ENCODE results near the gene LHFPL6.

Gene LHFPL6

GRCh38 chr13:39599012-39599411, 4.0 kb downstream of the LHFPL6 start:
- H3K4me3 ChIP-seq (replicated peaks in 1 of 2; ENCODE audit: low read depth in 2 of 2, low read length in 2 of 2) = peak overlapping the region in 1 of 2 donors; percentile 92
- TF ChIP-seq, protein P1, sequence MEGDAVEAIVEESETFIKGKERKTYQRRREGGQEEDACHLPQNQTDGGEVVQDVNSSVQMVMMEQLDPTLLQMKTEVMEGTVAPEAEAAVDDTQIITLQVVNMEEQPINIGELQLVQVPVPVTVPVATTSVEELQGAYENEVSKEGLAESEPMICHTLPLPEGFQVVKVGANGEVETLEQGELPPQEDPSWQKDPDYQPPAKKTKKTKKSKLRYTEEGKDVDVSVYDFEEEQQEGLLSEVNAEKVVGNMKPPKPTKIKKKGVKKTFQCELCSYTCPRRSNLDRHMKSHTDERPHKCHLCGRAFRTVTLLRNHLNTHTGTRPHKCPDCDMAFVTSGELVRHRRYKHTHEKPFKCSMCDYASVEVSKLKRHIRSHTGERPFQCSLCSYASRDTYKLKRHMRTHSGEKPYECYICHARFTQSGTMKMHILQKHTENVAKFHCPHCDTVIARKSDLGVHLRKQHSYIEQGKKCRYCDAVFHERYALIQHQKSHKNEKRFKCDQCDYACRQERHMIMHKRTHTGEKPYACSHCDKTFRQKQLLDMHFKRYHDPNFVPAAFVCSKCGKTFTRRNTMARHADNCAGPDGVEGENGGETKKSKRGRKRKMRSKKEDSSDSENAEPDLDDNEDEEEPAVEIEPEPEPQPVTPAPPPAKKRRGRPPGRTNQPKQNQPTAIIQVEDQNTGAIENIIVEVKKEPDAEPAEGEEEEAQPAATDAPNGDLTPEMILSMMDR (IDR thresholded peaks at IDR 0.05; ENCODE audit: low read depth, low read length) = no peak
- no peak for DNase-seq (ENCODE audit: low read depth in 2 of 2)

GRCh38 chr13:39597838-39598237, 5.2 kb downstream of the LHFPL6 start:
- H3K4me3 ChIP-seq (replicated peaks in 1 of 2; ENCODE audit: low read depth in 2 of 2, low read length in 2 of 2) = no peak overlapping the region
- DNase-seq (ENCODE audit: low read depth in 2 of 2) = peak; percentile 51 to 81
- TF ChIP-seq, protein P1 (IDR thresholded peaks at IDR 0.05; ENCODE audit: low read depth, low read length) = no peak

DNA sequence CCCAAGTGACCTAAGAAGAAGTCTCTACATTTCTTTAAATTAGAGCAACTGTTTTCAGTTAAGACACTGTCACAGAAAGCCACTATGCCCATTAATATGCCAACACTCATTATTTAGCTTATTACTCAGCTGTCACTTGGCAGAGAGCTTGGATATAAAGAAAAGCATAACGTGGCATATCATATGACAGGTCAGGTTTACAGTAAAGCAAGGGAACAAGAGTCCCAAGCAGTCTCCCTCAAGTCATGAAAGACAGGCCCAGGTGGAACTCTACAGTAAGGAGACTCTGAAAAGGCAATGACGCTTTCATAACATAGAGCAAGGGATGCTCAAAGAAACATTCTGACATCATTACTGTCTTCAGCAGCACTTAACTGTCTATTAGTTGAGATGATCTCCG, 6.3 kb downstream of the LHFPL6 start:
- no peak for DNase-seq (ENCODE audit: low read depth in 2 of 2)
- H3K4me3 ChIP-seq (replicated peaks in 1 of 2; ENCODE audit: low read depth in 2 of 2, low read length in 2 of 2) = no peak overlapping the region

DNA sequence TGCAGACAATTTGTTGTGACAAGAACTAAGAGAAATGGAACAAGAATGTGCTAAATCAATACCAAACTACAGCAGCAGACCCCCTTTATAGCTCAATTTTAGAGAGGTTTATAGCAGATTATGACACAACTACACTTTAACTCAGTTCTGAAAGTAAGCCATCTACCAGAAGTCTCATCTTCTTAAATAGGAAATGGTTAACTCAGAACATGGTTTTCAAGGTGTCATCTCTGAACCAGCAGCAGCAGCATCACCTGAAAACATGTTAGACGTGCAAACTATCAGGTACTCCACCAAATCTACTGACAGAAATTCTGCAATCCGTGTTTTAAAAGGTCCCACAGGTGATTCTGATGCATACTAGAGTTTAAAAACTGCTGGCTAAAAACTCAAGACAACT, 6.8 kb downstream of the LHFPL6 start:
- H3K4me3 ChIP-seq (replicated peaks in 1 of 2; ENCODE audit: low read depth in 2 of 2, low read length in 2 of 2) = no peak overlapping the region
- TF ChIP-seq, protein P1 (IDR thresholded peaks at IDR 0.05; ENCODE audit: low read depth, low read length) = no peak
- DNase-seq (ENCODE audit: low read depth in 2 of 2) = no peak

More for the DNA sequence above, 6.3 kb downstream of the LHFPL6 start:
- TF ChIP-seq, protein P1 (IDR thresholded peaks at IDR 0.05; ENCODE audit: low read depth, low read length) = no peak

GRCh38 chr13:39590466-39591036, 12.4 kb downstream of the LHFPL6 start:
- DNase-seq (ENCODE audit: low read depth in 2 of 2) = no peak

DNA sequence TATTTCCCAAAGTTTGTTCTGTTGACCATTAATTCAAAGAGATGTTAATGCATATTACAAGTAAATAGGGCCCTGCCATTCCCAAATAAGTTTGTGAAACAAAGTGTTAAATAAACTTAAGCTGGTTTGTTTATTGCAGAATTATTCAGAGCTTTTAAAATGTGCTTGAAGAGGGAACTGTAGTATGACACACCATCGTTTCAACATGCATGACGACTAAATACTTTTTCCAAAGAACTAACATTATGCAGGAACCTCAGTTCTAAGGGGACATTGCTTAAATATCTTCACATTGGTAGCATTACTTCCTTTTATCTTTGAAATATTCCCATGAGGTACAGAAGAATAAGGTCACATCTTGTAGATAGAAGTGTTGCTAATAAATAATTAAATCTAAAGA, 14.6 kb downstream of the LHFPL6 start:
- no peak overlapping the region for H3K4me3 ChIP-seq (replicated peaks in 1 of 2; ENCODE audit: low read depth in 2 of 2, low read length in 2 of 2)
- TF ChIP-seq, protein P1 (IDR thresholded peaks at IDR 0.05; ENCODE audit: low read depth, low read length) = no peak
- DNase-seq (ENCODE audit: low read depth in 2 of 2) = peak in 1 of 2 donors; percentile 65

More at GRCh38 chr13:39590466-39591036, 12.4 kb downstream of the LHFPL6 start:
- TF ChIP-seq, protein P1 (IDR thresholded peaks at IDR 0.05; ENCODE audit: low read depth, low read length) = no peak
- H3K4me3 ChIP-seq (replicated peaks in 1 of 2; ENCODE audit: low read depth in 2 of 2, low read length in 2 of 2) = no peak overlapping the region

- H3K4me3 ChIP-seq (replicated peaks in 1 of 2; ENCODE audit: low read depth in 2 of 2, low read length in 2 of 2) = no peak overlapping the region
- DNase-seq (ENCODE audit: low read depth in 2 of 2) = no peak
- TF ChIP-seq, protein P1 (IDR thresholded peaks at IDR 0.05; ENCODE audit: low read depth, low read length) = no peak
Measured at GRCh38 chr13:39587939-39588338, 15.1 kb downstream of the LHFPL6 start.
